H1 (cell line): ENCODE data around the gene TNFRSF1A. TPM values are rescaled to one million over a fixed set of nuclear protein-coding genes. Genes with fewer than 3 reads are reported as not detected.

ENCODE experiments used
- CTCF ChIA-PET: fragments of 300-600 bp; sonication (Branson Sonifier 250); formaldehyde crosslinking; loops from one replicate; lab custom pipeline; 2021; ENCODE audit not compliant: partially characterized antibody; lab: Charles Lee
- POLR2A ChIA-PET: fragments of 300-600 bp; sonication (Branson Sonifier 250); formaldehyde crosslinking; loops from one replicate; lab custom pipeline; 2021; ENCODE audit warnings: inconsistent platforms; ENCODE audit not compliant: partially characterized antibody; lab: Charles Lee
- DNase-seq, 2 experiments: peaks; one replicate each; pipeline versions ENCODE4 v3.0.0 to v3.0.0-alpha.2; 2010 to 2022; ENCODE audit warnings: low spot score in 2 of 2, low read depth in 1 of 2, mixed read lengths in 1 of 2
- FAIRE-seq: peaks from 2 replicates; lab custom pipeline; 2011; peaks lifted over from hg19 to GRCh38; lab: Jason Lieb, UNC
- H2AFZ ChIP-seq: 2 replicates; pipeline ENCODE4 v1.8.1; 2012; ENCODE audit warnings: low read length, inconsistent platforms
- H2AK5ac ChIP-seq: 2 replicates; pipeline ENCODE4 v1.6.1; 2013; ENCODE audit warnings: low read depth, low read length
- H2BK120ac ChIP-seq: replicated peaks from 2 replicates; pipeline ENCODE3; 2013; ENCODE audit warnings: low read depth, low read length, inconsistent platforms
- H2BK12ac ChIP-seq: 2 replicates; pipeline ENCODE4 v1.6.1; 2013; ENCODE audit warnings: low read depth, low read length
- H2BK15ac ChIP-seq: 2 replicates; pipeline ENCODE4 v1.6.1; 2013; ENCODE audit warnings: low read length
- H2BK20ac ChIP-seq: 2 replicates; pipeline ENCODE4 v1.6.1; 2013; ENCODE audit warnings: low read length
- H2BK5ac ChIP-seq: 2 replicates; pipeline ENCODE4 v1.6.1; 2013; ENCODE audit warnings: low read depth, low read length
- H3K14ac ChIP-seq: 2 replicates; pipeline ENCODE4 v1.6.1; 2013; ENCODE audit warnings: inconsistent platforms; ENCODE audit not compliant: insufficient read length
- H3K18ac ChIP-seq: 2 replicates; pipeline ENCODE4 v1.6.1; 2013; ENCODE audit warnings: low read length; ENCODE audit errors: extremely low read depth
- H3K23ac ChIP-seq: 2 replicates; pipeline ENCODE4 v1.6.1; 2013; ENCODE audit warnings: inconsistent platforms; ENCODE audit not compliant: insufficient read length
- H3K23me2 ChIP-seq: 2 replicates; pipeline ENCODE4 v1.6.1; 2013; ENCODE audit warnings: low read depth, low read length
- H3K27ac ChIP-seq: 2 replicates; pipeline ENCODE4 v1.6.1; 2011; ENCODE audit warnings: low read depth, low read length, inconsistent platforms
- H3K27me3 ChIP-seq, 4 experiments: replicated peaks in 1 of 4; 1 replicate in 1 of 4; 2 replicates in 3 of 4; pipeline versions ENCODE4 v1.6.1 to v1.8.1; 2011 to 2013; ENCODE audit warnings: low read length in 3 of 4, mild to moderate bottlenecking in 3 of 4, inconsistent platforms in 2 of 4, mixed read lengths in 2 of 4, moderate library complexity in 1 of 4; ENCODE audit not compliant: control insufficient read depth in 3 of 4, insufficient read depth in 3 of 4; ENCODE audit errors: extremely low read depth in 1 of 4
- H3K36me3 ChIP-seq, 4 experiments: 2 replicates each; pipeline versions ENCODE4 v1.6.1 to v1.8.1; 2011 to 2013; ENCODE audit warnings: mild to moderate bottlenecking in 4 of 4, low read length in 3 of 4, moderate library complexity in 2 of 4, control low read depth in 1 of 4, inconsistent platforms in 1 of 4; ENCODE audit not compliant: insufficient read depth in 4 of 4, control insufficient read depth in 2 of 4
- H3K4ac ChIP-seq: replicated peaks from 2 replicates; pipeline ENCODE3; 2013; ENCODE audit warnings: low read length, low read depth, mixed read lengths, inconsistent platforms; ENCODE audit not compliant: insufficient read length
- H3K4me1 ChIP-seq, 4 experiments: replicated peaks in 1 of 4; 1 replicate in 1 of 4; 2 replicates in 3 of 4; pipeline versions ENCODE4 v1.6.1 to v1.8.1; 2011 to 2013; ENCODE audit warnings: low read length in 3 of 4, inconsistent platforms in 2 of 4, mixed read lengths in 1 of 4; ENCODE audit not compliant: insufficient read depth in 4 of 4, control insufficient read depth in 3 of 4
- H3K4me2 ChIP-seq, 2 experiments: 2 replicates each; pipeline versions ENCODE4 v1.6.1 to v1.8.1; 2011 to 2013; ENCODE audit warnings: low read depth in 2 of 2, low read length in 2 of 2, control low read depth in 1 of 2, inconsistent platforms in 1 of 2, mild to moderate bottlenecking in 1 of 2; ENCODE audit not compliant: insufficient read depth in 1 of 2
- H3K4me3 ChIP-seq, 4 experiments: fragments of 200-600, 300-600 bp in 1 of 4; sonication (generic), shearing (Covaris generic), sonication (Bioruptor Twin) in 1 of 4; 2 replicates each; pipeline versions ENCODE4 v1.5.1 to v1.8.1; 2011 to 2016; ENCODE audit warnings: low read length in 4 of 4, low read depth in 3 of 4, control low read depth in 2 of 4, inconsistent platforms in 2 of 4, mild to moderate bottlenecking in 2 of 4, mixed read lengths in 1 of 4, moderate library complexity in 1 of 4; ENCODE audit not compliant: insufficient read depth in 2 of 4; ENCODE audit errors: extremely low read depth in 1 of 4
- H3K56ac ChIP-seq: replicated peaks from 2 replicates; pipeline ENCODE3; 2013; ENCODE audit warnings: low read depth, mild to moderate bottlenecking, mixed read lengths, low read length, inconsistent platforms; ENCODE audit not compliant: insufficient read length
- H3K79me1 ChIP-seq: 2 replicates; pipeline ENCODE4 v1.6.1; 2013; ENCODE audit warnings: low read depth, low read length, control low read depth
- H3K79me2 ChIP-seq, 2 experiments: 2 replicates each; pipeline versions ENCODE4 v1.6.1 to v1.8.1; 2012 to 2013; ENCODE audit warnings: low read length in 2 of 2, mild to moderate bottlenecking in 2 of 2, inconsistent platforms in 1 of 2; ENCODE audit not compliant: insufficient read depth in 2 of 2, control insufficient read depth in 1 of 2
- H3K9ac ChIP-seq, 4 experiments: replicated peaks in 1 of 4; 1 replicate in 1 of 4; 2 replicates in 3 of 4; pipeline versions ENCODE4 v1.6.1 to v1.8.1; 2011 to 2013; ENCODE audit warnings: low read depth in 3 of 4, low read length in 3 of 4, control low read depth in 2 of 4, mild to moderate bottlenecking in 2 of 4, moderate library complexity in 2 of 4, inconsistent platforms in 1 of 4; ENCODE audit errors: extremely low read depth in 1 of 4
- H3K9me3 ChIP-seq, 2 experiments: 2 replicates each; pipeline versions ENCODE4 v1.6.1 to v1.8.1; 2012 to 2013; ENCODE audit warnings: mild to moderate bottlenecking in 2 of 2, moderate library complexity in 2 of 2, control low read depth in 1 of 2, inconsistent platforms in 1 of 2, low read depth in 1 of 2, low read length in 1 of 2, mixed read lengths in 1 of 2; ENCODE audit not compliant: insufficient read depth in 2 of 2
- H4K20me1 ChIP-seq, 2 experiments: replicated peaks in 1 of 2; 2 replicates each; pipeline versions ENCODE3 to v1.8.1; 2011 to 2013; ENCODE audit warnings: inconsistent platforms in 2 of 2, low read length in 2 of 2, mild to moderate bottlenecking in 1 of 2; ENCODE audit not compliant: insufficient read depth in 2 of 2, control insufficient read depth in 1 of 2
- H4K5ac ChIP-seq: 2 replicates; pipeline ENCODE4 v1.6.1; 2013; ENCODE audit warnings: low read length, low read depth, mixed read lengths, inconsistent platforms; ENCODE audit not compliant: insufficient read length
- H4K8ac ChIP-seq: 2 replicates; pipeline ENCODE4 v1.8.0; 2013; ENCODE audit warnings: mild to moderate bottlenecking, moderate library complexity, low read length, inconsistent platforms; ENCODE audit not compliant: insufficient read depth; ENCODE audit errors: extremely low read depth
- H4K91ac ChIP-seq: replicated peaks from 2 replicates; pipeline ENCODE3; 2013; ENCODE audit warnings: low read length, mixed read lengths, inconsistent platforms; ENCODE audit not compliant: insufficient read length
- CREB1 ChIP-seq: IDR thresholded peaks from 2 replicates; pipeline ENCODE4 v1.6.1; 2012; ENCODE audit warnings: inconsistent platforms
- KDM5A ChIP-seq: fragments of 200-600 bp; IDR thresholded peaks from 2 replicates; pipeline ENCODE4 v1.7.1; 2012; ENCODE audit warnings: mild to moderate bottlenecking, low read length, inconsistent platforms, mixed read lengths
- MAFK ChIP-seq: IDR thresholded peaks from 2 replicates; pipeline ENCODE4 v1.6.1; 2012; ENCODE audit warnings: low read depth, mild to moderate bottlenecking, improper control_type of control experiment, low read length
- RNF2 ChIP-seq: fragments of 200-900, 300-1000 bp; sonication (generic); IDR thresholded peaks from 2 replicates; pipeline ENCODE4 v1.7.1; 2016; ENCODE audit warnings: borderline replicate concordance, low read depth, mild to moderate bottlenecking, antibody characterized with exemption, low read length; ENCODE audit not compliant: poor library complexity, severe bottlenecking; ENCODE audit errors: missing control alignments
- SP1 ChIP-seq: IDR thresholded peaks from 2 replicates; pipeline ENCODE4 v1.6.1; 2011; ENCODE audit warnings: low read depth, low read length
- TAF1 ChIP-seq: IDR thresholded peaks from 2 replicates; pipeline ENCODE4 v1.6.1; 2011; ENCODE audit warnings: mild to moderate bottlenecking, low read depth, low read length
- WGBS, 2 experiments: shearing (Covaris generic) in 1 of 2; methylation state at CpG; one replicate each; pipeline versions ENCODE4 v1.1.6 to v1.1.7; 2013 to 2015; ENCODE audit warnings: low lambda C conversion rate in 2 of 2, mixed read lengths in 2 of 2, inconsistent platforms in 1 of 2, low coverage in 1 of 2, missing lambda C conversion rate in 1 of 2; ENCODE audit not compliant: insufficient replicate concordance in 2 of 2, insufficient coverage in 1 of 2, insufficient read length in 1 of 2; ENCODE audit errors: extremely low coverage in 1 of 2, missing lambda C conversion rate in 1 of 2; 5-methylcytosine and 5-hydroxymethylcytosine counted together
- polyA plus RNA-seq, 7 experiments: library from polyadenylated mRNA; depleted of rRNA in 3 of 7; stranded (reverse) in 5 of 7; unstranded in 2 of 7; fragments of >200 nt in 5 of 7; fragments of 200-250 nt in 2 of 7; gene quantifications; 1 replicate in 5 of 7; 2 replicates in 1 of 7; 4 replicates in 1 of 7; pipeline versions ENCODE4 v1.2.1 to v1.2.3, GENCODE V29; 2011 to 2013; ENCODE audit warnings: missing spikeins in 2 of 7, mixed read lengths in 2 of 7
- total RNA-seq: library from RNA; stranded (reverse); fragmentation: NEBNext Ultra II Directional; extraction: Animal tissue kit (Norgen Biotek cat#: 25700); gene quantifications from 2 replicates; pipeline ENCODE4 v1.2.1, GENCODE V29; 2021

TNFRSF1A gene
- total and polyA plus RNA-seq, 2 of the 8 experiments (the other 6 are each of a cell fraction or from before 2014, with no cell fraction given): 28.7 to 42.1 TPM

- Histone ChIP-seq H3K56ac (no peak overlapping the region), H2AFZ (no peak overlapping the region), H3K4me3 (peak overlapping the region in 1 of 4 experiments; percentile 43; a peak in 2 of 8 replicates), H4K8ac (no peak overlapping the region), H2BK15ac (peak overlapping the region; percentile 94; the same call in 1 of the 2 replicates), H3K18ac (peak overlapping the region; percentile 93), H3K79me2 (peaks cover 26 to 93% of the 10 kb centered on the region in 2 experiments), H2BK120ac (peak overlapping the region; percentile 2), H3K23me2 (peaks cover 22% of the 10 kb centered on the region), H3K4ac (no peak overlapping the region), H3K27me3 (no peaks in the 10 kb centered on the region), H2BK5ac (peak overlapping the region; percentile 89), H3K9ac (no peak overlapping the region), H2BK20ac (peak overlapping the region; percentile 98), H4K5ac (no peak overlapping the region), H3K9me3 (no peaks in the 10 kb centered on the region), H3K4me2 (peak overlapping the region; percentile 69 to 91), H3K4me1 (peaks cover 15 to 45% (median 26%) of the 10 kb centered on the region in 4 experiments), H4K91ac (peak overlapping the region; percentile 25), H2AK5ac (peak overlapping the region; percentile 93), H3K79me1 (peaks cover 21% of the 10 kb centered on the region), H2BK12ac (peak overlapping the region; percentile 86), H3K14ac (no peak overlapping the region), H3K27ac (peak overlapping the region; percentile 72; the same call in 1 of the 2 replicates), H4K20me1 (peaks cover 3 to 5% of the 10 kb centered on the region in 2 experiments), H3K36me3 (peaks cover 0 to 5% (median 2%) of the 10 kb centered on the region in 4 experiments; a peak in 3 of 8 replicates), H3K23ac (no peak overlapping the region)
- CTCF ChIA-PET: interaction anchor here (0.6 to 7.4 kb wide), 13 partner anchors 12 to 168 kb away, joined by 3 to 66 read pairs (median 4); partner anchors contain the start of gene VAMP1
- DNase-seq (no peak), FAIRE-seq (no peak)
- POLR2A ChIA-PET: interaction anchor here (1.0 to 17.2 kb wide), 8 partner anchors 9 to 155 kb away, joined by 3 to 259 read pairs (median 6); partner anchors contain the start of genes MRPL51, TNFRSF1A and VAMP1
- 87% methylated on average over 9 of the region's 9 CpGs; no CpG with 5 or more reads in 1 of the 2 experiments for WGBS, 2 experiments
- TF ChIP-seq MAFK (no peak), CREB1 (no peak), KDM5A (no peak), TAF1 (no peak), SP1 (no peak), RNF2 (no peak)
Observed at GRCh38 chr12:6369916-6370575, 28.2 kb upstream of the TNFRSF1A start.
